Measurements from ENCODE around the gene GRIA3.

The GRIA3 gene

GRCh38 chrX:123184219-123184865 is at the start of gene GRIA3:
Gene GRIA3 (plus strand): TSS chrX:123184278. CDS start chrX:123184536, 258 bp downstream.
- DNase-seq: no peak

- no peak for DNase-seq
These were observed 45.6 kb upstream of the GRIA3 start for GRCh38 chrX:123138473-123138872.

- no peak for DNase-seq
These were observed 43.6 kb upstream of the GRIA3 start for GRCh38 chrX:123140454-123140853.

- no peak for DNase-seq
These were observed 43.2 kb upstream of the GRIA3 start for GRCh38 chrX:123140904-123141303.

GRCh38 chrX:123153846-123154335 is 30.2 kb upstream of the GRIA3 start:
- no peak for DNase-seq

GRCh38 chrX:123155327-123155726 is 28.8 kb upstream of the GRIA3 start:
- no peak for DNase-seq

GRCh38 chrX:123157586-123157985 is 26.5 kb upstream of the GRIA3 start:
- no peak for DNase-seq

GRCh38 chrX:123159403-123159802 is 24.7 kb upstream of the GRIA3 start:
- no peak for DNase-seq

GRCh38 chrX:123167621-123168020 is 16.5 kb upstream of the GRIA3 start:
- DNase-seq: no peak

GRCh38 chrX:123169247-123169901 is 14.7 kb upstream of the GRIA3 start:
- DNase-seq: no peak

- DNase-seq: no peak
These were observed 13.5 kb upstream of the GRIA3 start for GRCh38 chrX:123170546-123170945.

- no peak for DNase-seq
These were observed 12.3 kb upstream of the GRIA3 start for GRCh38 chrX:123171781-123172180.

GRCh38 chrX:123172869-123173268 is 11.2 kb upstream of the GRIA3 start:
- DNase-seq: no peak

- no peak for DNase-seq
These were observed 10.2 kb upstream of the GRIA3 start for GRCh38 chrX:123173833-123174232.

GRCh38 chrX:123175366-123176122 is 8.5 kb upstream of the GRIA3 start:
- no peak for DNase-seq

GRCh38 chrX:123181233-123181914 is 2.7 kb upstream of the GRIA3 start:
- no peak for DNase-seq

- DNase-seq: no peak
These were observed 793 bp downstream of the GRIA3 start for GRCh38 chrX:123184866-123185276.

GRCh38 chrX:123185721-123186120 is 1.6 kb downstream of the GRIA3 start:
- no peak for DNase-seq

- no peak for DNase-seq
These were observed 2.7 kb downstream of the GRIA3 start for GRCh38 chrX:123186801-123187200.

- DNase-seq: no peak
These were observed 4.0 kb downstream of the GRIA3 start for GRCh38 chrX:123188081-123188480.

GRCh38 chrX:123189338-123189737 is 5.3 kb downstream of the GRIA3 start:
- no peak for DNase-seq

GRCh38 chrX:123190096-123190495 is 6.0 kb downstream of the GRIA3 start:
- no peak for DNase-seq

- DNase-seq: no peak
These were observed 9.0 kb downstream of the GRIA3 start for GRCh38 chrX:123193101-123193500.
